SU-DHL-6 (cell line): Measurements from ENCODE around the gene ZNF512B.

Experiments used
- H2AFZ ChIP-seq: fragments of 200-600 bp; sonication (generic); 2 replicates; pipeline ENCODE4 v1.6.1; 2014; ENCODE audit warnings: low read depth, mild to moderate bottlenecking, moderate library complexity, mixed read lengths, antibody characterized with exemption, low read length; ENCODE audit not compliant: severe bottlenecking
- H3F3A ChIP-seq: fragments of 200-600 bp; shearing (Covaris generic); 2 replicates; pipeline ENCODE4 v1.6.0; 2016; ENCODE audit warnings: antibody characterized with exemption, mild to moderate bottlenecking; ENCODE audit not compliant: insufficient read depth
- H3K27ac ChIP-seq: fragments of 200-600 bp; sonication (generic); 2 replicates; pipeline ENCODE4 v1.5.1; 2016; ENCODE audit warnings: low read depth, mild to moderate bottlenecking, low read length, moderate library complexity, mixed read lengths
- H3K27me3 ChIP-seq: fragments of 200-600 bp; sonication (generic), shearing (Covaris generic); 2 replicates; pipeline ENCODE4 v1.6.0; 2014; ENCODE audit warnings: mild to moderate bottlenecking, low read length
- H3K36me3 ChIP-seq: fragments of 200-600 bp; sonication (generic); 2 replicates; pipeline ENCODE4 v1.6.1; 2014; ENCODE audit warnings: mild to moderate bottlenecking, low read length, mixed read lengths
- H3K4me2 ChIP-seq: fragments of 300-600, 200-600 bp; shearing (Covaris generic), sonication (generic); 2 replicates; pipeline ENCODE4 v1.6.0; 2014; ENCODE audit warnings: low read length, low read depth, mild to moderate bottlenecking; ENCODE audit not compliant: poor library complexity, severe bottlenecking
- H3K4me3 ChIP-seq: fragments of 200-600 bp; sonication (generic); 2 replicates; pipeline ENCODE4 v1.5.1; 2014; ENCODE audit warnings: antibody characterized with exemption, low read length, mild to moderate bottlenecking, mixed read lengths; ENCODE audit not compliant: insufficient read depth, poor library complexity, severe bottlenecking
- H3K79me2 ChIP-seq: fragments of 200-600 bp; sonication (generic); 2 replicates; pipeline ENCODE4 v1.6.1; 2014; ENCODE audit warnings: mild to moderate bottlenecking, low read length, moderate library complexity; ENCODE audit not compliant: insufficient read depth
- H3K9ac ChIP-seq: fragments of 200-600 bp; sonication (generic); 2 replicates; pipeline ENCODE4 v1.7.0; 2014; ENCODE audit warnings: mild to moderate bottlenecking, low read length
- H3K9me2 ChIP-seq: fragments of 200-600 bp; sonication (generic); replicated peaks from 2 replicates; pipeline ENCODE4 v1.6.1; 2014; ENCODE audit warnings: low read length; ENCODE audit not compliant: insufficient read depth
- H3K9me3 ChIP-seq: fragments of 200-600 bp; sonication (generic); 2 replicates; pipeline ENCODE4 v1.6.1; 2014; ENCODE audit warnings: low read length, mixed read lengths; ENCODE audit not compliant: insufficient read depth
- H4K20me1 ChIP-seq: fragments of 200-600 bp; sonication (generic); 2 replicates; pipeline ENCODE4 v1.6.1; 2014; ENCODE audit warnings: low read depth, mild to moderate bottlenecking, antibody characterized with exemption, low read length, moderate library complexity, mixed read lengths
- CTCF ChIP-seq: fragments of 200-600 bp; sonication (generic); IDR thresholded peaks from one replicate; pipeline ENCODE4 v1.5.1; 2017; ENCODE audit warnings: antibody characterized with exemption, mild to moderate bottlenecking, low read length, moderate library complexity; ENCODE audit not compliant: insufficient read depth, poor library complexity, severe bottlenecking
- EZH2phosphoT487 ChIP-seq: fragments of 200-600 bp; sonication (generic), shearing (Covaris generic); conservative IDR thresholded peaks from 2 replicates; pipeline ENCODE4 v1.6.1; 2018; ENCODE audit warnings: mild to moderate bottlenecking, antibody characterized with exemption, low read length, moderate library complexity, mixed read lengths

ZNF512B gene

GRCh38 chr20:63945031-63945658, 24.6 kb downstream of the ZNF512B start:
- Histone ChIP-seq H3K9me2 (no peaks in the 10 kb centered on the region), H3K36me3 (no peaks in the 10 kb centered on the region), H2AFZ (no peak overlapping the region), H4K20me1 (no peaks in the 10 kb centered on the region), H3K9me3 (no peaks in the 10 kb centered on the region), H3K27me3 (no peaks in the 10 kb centered on the region), H3K9ac (no peak overlapping the region), H3K4me2 (no peak overlapping the region), H3K27ac (no peak overlapping the region), H3K4me3 (no peak overlapping the region), H3K79me2 (no peaks in the 10 kb centered on the region), H3F3A (peaks cover 12% of the 10 kb centered on the region)
- TF ChIP-seq EZH2phosphoT487 (no peak), CTCF (no peak)

GRCh38 chr20:63944078-63944941, 25.4 kb downstream of the ZNF512B start:
- Histone ChIP-seq H3K79me2 (no peaks in the 10 kb centered on the region), H4K20me1 (no peaks in the 10 kb centered on the region), H3K4me3 (no peak overlapping the region), H3K36me3 (no peaks in the 10 kb centered on the region), H3K27ac (no peak overlapping the region), H3K4me2 (no peak overlapping the region), H3K27me3 (no peaks in the 10 kb centered on the region), H3K9ac (no peak overlapping the region), H3F3A (peaks cover 8% of the 10 kb centered on the region), H3K9me2 (no peaks in the 10 kb centered on the region), H2AFZ (no peak overlapping the region), H3K9me3 (no peaks in the 10 kb centered on the region)
- TF ChIP-seq EZH2phosphoT487, result no peak
- TF ChIP-seq CTCF, result no peak

- no peaks in the 10 kb centered on the region for H3K36me3 ChIP-seq
- H3K9me2 ChIP-seq, result no peaks in the 10 kb centered on the region
- H3K79me2 ChIP-seq, result no peaks in the 10 kb centered on the region
- H3K9ac ChIP-seq, result no peak overlapping the region
- H3F3A ChIP-seq, result peaks cover 2% of the 10 kb centered on the region; the same call in 1 of the 2 replicates
- H3K4me2 ChIP-seq, result no peak overlapping the region
- no peak overlapping the region for H3K4me3 ChIP-seq
- TF ChIP-seq EZH2phosphoT487 (no peak), CTCF (no peak)
- no peaks in the 10 kb centered on the region for H4K20me1 ChIP-seq
- no peak overlapping the region for H3K27ac ChIP-seq
- H3K27me3 ChIP-seq, result no peaks in the 10 kb centered on the region
- H2AFZ ChIP-seq, result no peak overlapping the region
- no peaks in the 10 kb centered on the region for H3K9me3 ChIP-seq
Measured at GRCh38 chr20:63943808-63944077, 26.0 kb downstream of the ZNF512B start.
